A549 (cell line): ENCODE measurements around the gene EWSR1.

Experiments
- CTCF ChIP-seq: fragments of >200 bp; sonication (Bioruptor Twin); formaldehyde crosslinking; IDR thresholded peaks from 3 replicates; pipeline ENCODE4 v1.5.1; 2016
- ESRRA ChIP-seq: fragments of 150-350 bp; IDR thresholded peaks from 2 replicates; pipeline ENCODE4 v1.6.1; 2014; ENCODE audit warnings: mild to moderate bottlenecking, low read length, borderline replicate concordance
- JUNB ChIP-seq: fragments of >200 bp; sonication (Bioruptor Twin); formaldehyde crosslinking; IDR thresholded peaks from 2 replicates; pipeline ENCODE4 v1.6.1; 2016
- MAFK ChIP-seq: fragments of 450-650 bp; IDR thresholded peaks from 2 replicates; pipeline ENCODE4 v1.6.1; 2014; ENCODE audit not compliant: partially characterized antibody
- MAX ChIP-seq: IDR thresholded peaks from 2 replicates; pipeline ENCODE4 v1.6.1; 2012
- MAZ ChIP-seq: fragments of 150-350 bp; IDR thresholded peaks from 2 replicates; pipeline ENCODE4 v1.6.1; 2014; ENCODE audit warnings: antibody characterized with exemption, low read depth, low read length, borderline replicate concordance
- NFE2L2 ChIP-seq: fragments of 150-350 bp; conservative IDR thresholded peaks from 2 replicates; pipeline ENCODE4 v1.6.1; 2014; ENCODE audit warnings: low read length
- POLR2A ChIP-seq: IDR thresholded peaks from 2 replicates; pipeline ENCODE4 v1.6.1; 2012; ENCODE audit warnings: mild to moderate bottlenecking, low read length
- POLR2AphosphoS2 ChIP-seq: conservative IDR thresholded peaks from 2 replicates; pipeline ENCODE4 v1.6.1; 2012; ENCODE audit warnings: low read length, improper control_type of control experiment, inconsistent platforms
- RAD21 ChIP-seq, 2 experiments: fragments of >200 bp in 1 of 2; sonication (Bioruptor Twin) in 1 of 2; formaldehyde crosslinking in 1 of 2; IDR thresholded peaks in 1 of 2; conservative IDR thresholded peaks in 1 of 2; 2 replicates in 1 of 2; 3 replicates in 1 of 2; pipeline ENCODE4 v1.6.1; 2012 to 2018; ENCODE audit warnings: inconsistent platforms in 1 of 2
- RNF2 ChIP-seq: fragments of 200-600 bp; sonication (generic); IDR thresholded peaks from 2 replicates; pipeline ENCODE4 v1.6.1; 2016; ENCODE audit warnings: low read depth, mild to moderate bottlenecking, antibody characterized with exemption, moderate library complexity, borderline replicate concordance
- SREBF2 ChIP-seq: fragments of 450-650 bp; IDR thresholded peaks from 2 replicates; pipeline ENCODE4 v1.6.1; 2014; ENCODE audit warnings: mild to moderate bottlenecking, moderate library complexity

DNA sequence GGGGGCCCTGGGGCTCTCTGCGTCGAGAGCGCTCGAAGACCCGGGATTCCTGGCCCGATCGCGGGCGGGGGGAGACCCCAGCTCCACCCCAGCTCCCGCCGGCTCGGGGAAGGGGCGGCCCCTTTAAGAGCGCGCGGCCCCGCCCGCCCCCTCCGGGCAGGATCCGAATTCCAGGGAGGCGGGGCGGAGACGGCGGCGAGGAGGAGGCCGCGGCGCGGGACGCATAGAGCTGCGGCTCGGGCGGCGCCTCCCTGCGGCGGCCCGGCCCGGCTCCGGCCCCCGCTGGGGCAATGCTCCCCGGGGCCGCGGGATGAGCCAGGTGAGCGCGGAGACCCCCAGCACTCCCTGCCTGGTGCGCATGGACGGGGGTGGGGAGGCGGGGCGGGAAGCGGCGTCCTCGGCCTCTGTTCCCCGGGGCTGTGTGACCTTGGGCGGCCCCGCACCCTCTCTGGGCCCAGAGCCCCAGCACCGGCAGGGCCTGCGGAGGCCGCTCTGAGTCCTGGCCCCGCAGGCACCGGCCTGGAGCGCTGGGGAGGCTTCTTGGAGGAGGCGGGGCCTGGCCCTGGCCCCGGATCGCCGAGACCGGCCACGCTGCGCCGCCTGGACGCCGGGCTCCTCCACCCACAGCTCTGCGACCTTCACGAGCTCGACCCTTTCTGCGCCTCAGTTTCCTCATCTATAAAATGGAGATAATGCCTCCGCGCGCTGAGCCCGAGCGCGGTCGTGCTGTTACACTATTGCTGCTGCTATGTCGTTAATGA, 38.9 kb downstream of the EWSR1 start:
- TF ChIP-seq RAD21 (conservative IDR thresholded peaks at IDR 0.05 in 1 of 2, IDR thresholded peaks at IDR 0.05 in 1 of 2) (no peak), MAFK (no peak), JUNB (no peak), MAX (no peak), CTCF (peak; percentile 22), ESRRA (0 out of 2 replicates have a peak, but pooled peaks have one; percentile 25), SREBF2 (no peak), MAZ (no peak), POLR2A (peak; percentile 38), POLR2AphosphoS2 (no peak), NFE2L2 (no peak), RNF2 (no peak)
